Central memory CD4-positive, alpha-beta T cell (primary cell): Measurements from ENCODE around the gene SPOCK3.

Experiments used
- DNase-seq: peaks from one replicate; pipeline ENCODE4 v3.0.0; 2022

Gene SPOCK3

GRCh38 chr4:167171928-167172327 is 62.4 kb downstream of the SPOCK3 start:
- DNase-seq = no peak

DNA sequence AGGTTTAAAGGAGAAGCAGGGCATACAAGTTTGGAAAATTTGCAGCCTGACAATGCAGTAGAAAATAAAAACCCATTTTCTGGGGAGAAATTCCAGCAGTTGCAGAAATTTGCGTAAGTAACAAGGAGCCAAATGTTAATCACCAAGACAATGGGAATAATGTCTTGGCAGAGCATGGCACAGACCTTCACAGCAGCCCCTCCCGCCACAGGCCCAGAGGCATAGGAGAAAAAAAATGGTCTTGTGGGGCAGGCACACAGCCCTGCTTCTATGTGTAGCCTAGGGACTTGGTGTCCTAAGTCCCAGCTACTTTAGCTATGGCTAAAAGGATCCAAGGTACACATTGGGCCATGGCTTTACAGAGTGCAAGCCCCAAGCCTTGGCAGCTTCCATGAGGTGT is 65.7 kb downstream of the SPOCK3 start:
- no peak for DNase-seq

DNA sequence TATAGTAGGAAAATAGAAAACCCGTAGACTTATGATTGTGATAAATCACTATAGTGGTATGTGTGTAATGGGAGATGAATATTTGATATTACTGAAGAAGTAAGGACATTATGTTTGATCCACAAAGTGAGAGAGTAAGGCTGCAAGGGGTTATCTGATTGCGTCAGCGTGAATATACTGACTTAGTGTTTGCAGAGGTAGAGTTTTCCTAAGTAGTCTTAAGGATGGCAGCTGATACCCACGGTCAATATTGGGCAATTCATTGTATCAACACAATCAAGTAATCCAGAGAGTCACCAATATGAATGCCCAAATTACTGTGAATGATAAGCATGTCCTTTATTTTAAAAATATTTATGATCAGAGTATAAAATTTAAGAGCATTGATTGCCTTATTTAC is 83.7 kb downstream of the SPOCK3 start:
- no peak for DNase-seq

DNA sequence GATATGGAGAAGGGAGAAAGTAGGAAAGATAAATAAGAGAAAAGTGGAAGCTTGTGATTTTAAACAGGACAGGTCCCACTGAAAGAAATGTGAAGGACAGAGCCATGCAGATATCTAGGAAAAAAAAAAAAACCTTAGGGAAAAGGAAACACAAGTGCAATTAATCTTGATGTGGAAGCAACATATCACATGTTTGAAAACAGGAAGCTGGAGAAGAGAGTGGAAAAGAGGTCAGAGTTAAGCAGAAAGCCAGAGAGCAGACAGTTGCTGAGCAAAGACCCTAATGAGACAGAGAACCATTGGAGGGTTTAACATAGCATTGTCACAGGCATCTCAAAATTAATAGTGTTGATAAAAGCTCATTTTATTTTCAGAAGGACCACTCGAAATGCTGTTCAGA is 89.7 kb downstream of the SPOCK3 start:
- no peak for DNase-seq

- DNase-seq = no peak
Measured at GRCh38 chr4:167143018-167143417, 91.3 kb downstream of the SPOCK3 start.

GRCh38 chr4:167136270-167136669 is 98.0 kb downstream of the SPOCK3 start:
- DNase-seq = no peak

- DNase-seq = no peak
Measured at GRCh38 chr4:167129146-167129545, 105.1 kb downstream of the SPOCK3 start.

- DNase-seq = no peak
Measured at GRCh38 chr4:167119392-167119791, 114.9 kb downstream of the SPOCK3 start.

DNA sequence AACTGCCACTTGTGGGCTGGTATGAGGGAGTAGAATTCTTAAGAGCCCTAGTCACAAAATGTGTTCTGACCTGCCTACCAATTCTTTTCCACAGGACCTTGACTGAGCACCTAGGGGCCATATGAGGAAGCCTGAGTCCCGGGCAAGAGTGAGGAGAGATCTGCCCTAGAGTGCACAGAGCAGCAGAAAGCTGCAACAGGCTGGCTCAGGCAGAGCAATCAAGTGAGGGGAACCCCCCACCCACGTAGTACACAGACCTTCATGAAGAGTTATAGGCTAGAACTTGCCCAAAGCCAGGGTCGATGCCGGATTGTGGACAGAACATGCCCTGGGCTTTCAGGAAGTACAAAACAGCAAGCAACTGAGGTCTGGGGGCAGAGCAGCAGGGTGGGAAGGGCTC is 117.0 kb downstream of the SPOCK3 start:
- DNase-seq = no peak

GRCh38 chr4:167114416-167114971 is 119.8 kb downstream of the SPOCK3 start:
- no peak for DNase-seq

- DNase-seq = no peak
Measured at GRCh38 chr4:167111622-167112021, 122.7 kb downstream of the SPOCK3 start.

- no peak for DNase-seq
Measured at GRCh38 chr4:167111092-167111491, 123.2 kb downstream of the SPOCK3 start.

- DNase-seq = no peak
Measured at GRCh38 chr4:167109859-167110258, 124.4 kb downstream of the SPOCK3 start.

DNA sequence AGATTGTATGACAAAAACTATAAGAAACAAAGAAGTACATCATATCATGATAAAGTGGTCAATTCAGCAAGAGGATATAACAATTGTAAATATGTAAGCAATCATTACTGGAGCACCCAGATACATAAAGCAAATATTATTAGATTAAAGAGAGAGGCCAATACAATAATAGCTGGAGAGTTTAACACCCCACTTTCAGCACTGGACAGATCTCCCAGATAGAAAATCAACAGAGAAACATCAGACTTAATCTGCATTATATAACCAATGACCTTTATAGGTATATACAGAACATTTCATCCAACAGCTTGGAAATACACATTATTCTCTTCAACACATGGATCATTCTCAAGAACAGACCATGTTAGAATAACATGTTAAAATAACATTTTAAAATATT is 128.4 kb downstream of the SPOCK3 start:
- DNase-seq = no peak

DNA sequence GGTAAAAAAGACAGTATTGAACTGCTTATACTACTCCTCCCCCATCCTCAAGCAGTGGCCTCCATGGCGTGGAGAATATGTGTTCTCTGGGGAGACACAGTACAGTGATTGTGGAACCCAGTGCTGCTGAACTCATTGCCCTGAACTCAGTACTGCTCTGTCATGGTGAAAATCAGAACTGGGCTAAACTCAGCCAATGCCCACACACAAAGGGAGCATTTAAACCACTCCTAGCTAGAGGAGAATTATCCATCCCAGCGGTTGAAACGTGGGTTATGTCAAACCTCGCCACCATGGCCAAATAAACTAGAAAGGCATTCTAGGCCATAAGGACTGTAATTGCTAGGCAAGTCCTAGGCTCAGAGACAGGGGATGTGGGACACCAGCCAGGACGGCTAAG is 131.8 kb downstream of the SPOCK3 start:
- no peak for DNase-seq

- no peak for DNase-seq
Measured at GRCh38 chr4:167101035-167101434, 133.3 kb downstream of the SPOCK3 start.

DNA sequence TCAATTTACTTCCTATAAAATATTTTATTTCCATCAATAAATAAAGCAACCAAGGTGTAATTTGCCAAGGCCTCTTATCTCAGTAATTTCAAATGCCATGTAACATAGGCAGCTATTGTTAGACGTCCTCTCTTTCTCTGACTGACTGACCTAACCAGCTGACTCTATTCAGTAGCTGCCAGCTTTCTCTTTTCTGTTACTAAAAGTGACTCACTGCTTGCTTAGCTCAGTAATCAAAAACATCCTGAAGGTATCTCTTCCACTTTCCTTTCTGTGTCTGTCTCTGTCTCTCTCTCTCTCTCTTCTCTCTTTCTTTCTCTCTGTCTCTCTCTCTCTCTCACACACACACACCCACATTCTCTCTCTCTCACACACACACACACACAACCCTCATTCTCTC is 134.2 kb downstream of the SPOCK3 start:
- DNase-seq = no peak

DNA sequence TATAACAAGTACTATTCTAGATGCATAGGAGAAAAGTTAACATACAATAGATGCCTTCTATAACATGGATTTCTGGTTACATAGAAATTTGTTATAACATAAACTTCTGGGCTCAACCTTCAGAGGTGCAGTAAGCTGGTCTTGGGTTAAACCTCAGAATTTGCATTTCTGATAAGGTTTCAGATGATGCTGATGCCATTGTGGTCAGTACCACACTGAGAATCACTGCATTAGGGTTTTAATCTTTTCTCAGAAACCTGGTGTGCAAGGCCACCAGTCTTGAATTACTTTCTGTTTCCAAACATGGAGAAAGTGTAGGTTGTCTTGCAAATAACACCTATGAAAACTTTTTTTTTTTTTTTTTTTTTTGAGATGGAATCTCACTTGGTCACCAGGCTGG is 146.2 kb downstream of the SPOCK3 start:
- no peak for DNase-seq

GRCh38 chr4:167084321-167084720 is 150.0 kb downstream of the SPOCK3 start:
- DNase-seq = no peak

- no peak for DNase-seq
Measured at GRCh38 chr4:167079762-167080161, 154.5 kb downstream of the SPOCK3 start.

- DNase-seq = no peak
Measured at GRCh38 chr4:167052631-167053091, 181.6 kb downstream of the SPOCK3 start.

DNA sequence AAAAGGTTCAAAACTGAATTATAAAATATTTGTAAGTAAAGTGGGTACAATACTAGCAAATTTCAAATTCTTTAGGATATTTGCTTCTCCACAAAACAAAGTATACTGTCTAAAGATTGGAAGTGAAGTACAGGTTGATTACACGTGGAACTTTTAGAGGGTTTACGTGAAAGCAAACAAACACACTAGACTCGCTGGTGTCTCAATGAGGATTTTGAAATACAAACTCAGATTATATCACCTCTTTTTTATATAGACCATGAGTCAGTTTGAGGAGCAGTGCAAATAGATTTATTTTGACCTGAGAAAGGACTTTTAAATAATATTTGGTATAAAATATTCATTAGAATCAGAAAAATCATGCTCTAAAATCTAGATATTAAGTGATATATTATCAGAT is 185.0 kb downstream of the SPOCK3 start:
- DNase-seq = no peak

- no peak for DNase-seq
Measured at GRCh38 chr4:167041524-167041923, 192.8 kb downstream of the SPOCK3 start.

DNA sequence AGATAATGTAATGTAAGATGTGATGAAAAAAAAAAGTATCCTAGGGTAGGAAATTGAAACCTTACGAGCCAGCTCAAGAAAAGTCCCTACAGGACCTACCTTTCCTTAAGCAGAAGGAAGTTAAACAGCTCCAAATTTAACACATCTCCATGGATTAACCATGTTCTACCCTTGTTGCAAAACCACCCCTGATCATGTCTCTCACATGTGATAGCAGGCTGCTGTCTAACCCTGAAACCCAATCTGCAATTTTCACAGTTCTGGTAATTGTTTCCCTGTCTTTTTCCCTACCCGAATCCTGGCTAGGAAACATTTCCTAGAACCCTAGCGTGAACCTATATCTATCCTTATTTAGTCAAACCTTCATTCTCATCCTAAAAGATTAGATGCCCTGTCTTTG is 198.9 kb downstream of the SPOCK3 start:
- DNase-seq = no peak

- DNase-seq = no peak
Measured at GRCh38 chr4:167034983-167035382, 199.3 kb downstream of the SPOCK3 start.

- no peak for DNase-seq
Measured at GRCh38 chr4:167032871-167033270, 201.4 kb downstream of the SPOCK3 start.
